HepG2 (cell line): Measurements from ENCODE around the gene KANSL3. TPM values are rescaled to one million over a fixed set of nuclear protein-coding genes. Genes with fewer than 3 reads are reported as not detected.

Experiments used
- BCLAF1 ChIP-seq: fragments of 450-650 bp; IDR thresholded peaks from 2 replicates; pipeline ENCODE4 v1.6.1; 2017; ENCODE audit warnings: mild to moderate bottlenecking
- CENPX ChIP-seq: sonication (generic); formaldehyde crosslinking; IDR thresholded peaks from 2 replicates; pipeline ENCODE4 v1.9.0; 2021; ENCODE audit warnings: mild to moderate bottlenecking, missing genetic modification reagents, moderate library complexity
- JUNB ChIP-seq: sonication (generic); formaldehyde crosslinking; IDR thresholded peaks from 2 replicates; pipeline ENCODE4 v1.8.0; 2022; ENCODE audit warnings: missing genetic modification reagents, mild to moderate bottlenecking, borderline replicate concordance
- KLF16 ChIP-seq, 2 experiments: sonication (generic) in 1 of 2; formaldehyde crosslinking in 1 of 2; IDR thresholded peaks; 2 replicates each; pipeline versions ENCODE4 v1.6.1 to v1.8.0; 2016 to 2023; ENCODE audit warnings: missing genetic modification reagents in 2 of 2, missing compliant biosample characterization in 1 of 2
- NR2F2 ChIP-seq: IDR thresholded peaks from 2 replicates; pipeline ENCODE4 v1.6.1; 2012; ENCODE audit warnings: low read depth, inconsistent platforms, borderline replicate concordance
- REL ChIP-seq: sonication (generic); formaldehyde crosslinking; conservative IDR thresholded peaks from 2 replicates; pipeline ENCODE4 v1.8.0; 2022; ENCODE audit warnings: mild to moderate bottlenecking, missing genetic modification reagents, moderate library complexity
- ZFYVE20 ChIP-seq: sonication (generic); formaldehyde crosslinking; IDR thresholded peaks from 2 replicates; pipeline ENCODE4 v1.8.0; 2023; ENCODE audit warnings: low read depth, mild to moderate bottlenecking, moderate library complexity, missing genetic modification reagents, borderline replicate concordance
- ZKSCAN5 ChIP-seq: sonication (generic); formaldehyde crosslinking; IDR thresholded peaks from 2 replicates; pipeline ENCODE4 v1.5.1; 2020; ENCODE audit warnings: mild to moderate bottlenecking, missing genetic modification reagents
- ZNF160 ChIP-seq: sonication (generic); formaldehyde crosslinking; IDR thresholded peaks from 2 replicates; pipeline ENCODE4 v1.8.0; 2022; ENCODE audit warnings: mild to moderate bottlenecking, inconsistent platforms, missing genetic modification reagents
- ZNF317 ChIP-seq: sonication (generic); formaldehyde crosslinking; IDR thresholded peaks from 2 replicates; pipeline ENCODE4 v1.5.0; 2020; ENCODE audit warnings: mild to moderate bottlenecking, missing genetic modification reagents
- ZNF333 ChIP-seq: sonication (generic); formaldehyde crosslinking; IDR thresholded peaks from 2 replicates; pipeline ENCODE4 v1.4.0; 2020; ENCODE audit warnings: mild to moderate bottlenecking, missing genetic modification reagents, borderline replicate concordance
- ZNF343 ChIP-seq: sonication (generic); formaldehyde crosslinking; IDR thresholded peaks from 2 replicates; pipeline ENCODE4 v1.4.0; 2020; ENCODE audit warnings: mild to moderate bottlenecking, missing genetic modification reagents
- ZNF383 ChIP-seq: sonication (generic); formaldehyde crosslinking; IDR thresholded peaks from 2 replicates; pipeline ENCODE4 v1.4.0; 2020; ENCODE audit warnings: missing genetic modification reagents, mild to moderate bottlenecking, borderline replicate concordance
- ZNF484 ChIP-seq: sonication (generic); formaldehyde crosslinking; IDR thresholded peaks from 2 replicates; pipeline ENCODE4 v1.5.1; 2020; ENCODE audit warnings: mild to moderate bottlenecking, low read depth, missing genetic modification reagents, borderline replicate concordance
- ZNF564 ChIP-seq: sonication (generic); formaldehyde crosslinking; IDR thresholded peaks from 2 replicates; pipeline ENCODE4 v1.8.1; 2023; ENCODE audit warnings: mild to moderate bottlenecking, missing genetic modification reagents
- polyA plus RNA-seq, 8 experiments: library from polyadenylated mRNA; depleted of rRNA in 3 of 8; stranded (reverse) in 7 of 8; unstranded in 1 of 8; fragments of >200 nt; fragmentation: Illumina TruSeq in 4 of 8; extraction: Trizol in 4 of 8; gene quantifications; 2 replicates each; pipeline versions ENCODE4 v1.2.1 to v1.2.3, GENCODE V29; 2011 to 2016; ENCODE audit warnings: low read depth in 4 of 8, missing spikeins in 1 of 8, mixed read lengths in 1 of 8; ENCODE audit not compliant: insufficient read depth in 1 of 8
- total RNA-seq, 5 experiments: library from RNA; depleted of rRNA; stranded (reverse); fragments of >200 nt; fragmentation: Illumina TruSeq; extraction: Trizol; gene quantifications; 2 replicates each; pipeline ENCODE4 v1.2.3, GENCODE V29; 2016; ENCODE audit warnings: low read depth in 1 of 5
- TF ChIP-seq, protein P1 (sequence below): sonication (generic); formaldehyde crosslinking; IDR thresholded peaks from 2 replicates; pipeline ENCODE4 v1.4.0; 2020; ENCODE audit warnings: missing genetic modification reagents
- TF ChIP-seq, protein P2 (sequence below): sonication (generic); formaldehyde crosslinking; IDR thresholded peaks from 2 replicates; pipeline ENCODE4 v1.4.0; 2020; ENCODE audit warnings: missing genetic modification reagents
- TF ChIP-seq, protein P3 (sequence below): sonication (generic); formaldehyde crosslinking; IDR thresholded peaks from 2 replicates; pipeline ENCODE4 v1.4.0; 2020; ENCODE audit warnings: mild to moderate bottlenecking, low read depth, missing genetic modification reagents
- TF ChIP-seq, protein P4 (sequence below): sonication (generic); formaldehyde crosslinking; IDR thresholded peaks from 2 replicates; pipeline ENCODE4 v1.4.0; 2020; ENCODE audit warnings: missing genetic modification reagents, mild to moderate bottlenecking, borderline replicate concordance

KANSL3 gene
- total and polyA plus RNA-seq, 2 of the 13 experiments (the other 11 are each of a cell fraction or from before 2014, with no cell fraction given): 20.8 to 37.3 TPM

DNA sequence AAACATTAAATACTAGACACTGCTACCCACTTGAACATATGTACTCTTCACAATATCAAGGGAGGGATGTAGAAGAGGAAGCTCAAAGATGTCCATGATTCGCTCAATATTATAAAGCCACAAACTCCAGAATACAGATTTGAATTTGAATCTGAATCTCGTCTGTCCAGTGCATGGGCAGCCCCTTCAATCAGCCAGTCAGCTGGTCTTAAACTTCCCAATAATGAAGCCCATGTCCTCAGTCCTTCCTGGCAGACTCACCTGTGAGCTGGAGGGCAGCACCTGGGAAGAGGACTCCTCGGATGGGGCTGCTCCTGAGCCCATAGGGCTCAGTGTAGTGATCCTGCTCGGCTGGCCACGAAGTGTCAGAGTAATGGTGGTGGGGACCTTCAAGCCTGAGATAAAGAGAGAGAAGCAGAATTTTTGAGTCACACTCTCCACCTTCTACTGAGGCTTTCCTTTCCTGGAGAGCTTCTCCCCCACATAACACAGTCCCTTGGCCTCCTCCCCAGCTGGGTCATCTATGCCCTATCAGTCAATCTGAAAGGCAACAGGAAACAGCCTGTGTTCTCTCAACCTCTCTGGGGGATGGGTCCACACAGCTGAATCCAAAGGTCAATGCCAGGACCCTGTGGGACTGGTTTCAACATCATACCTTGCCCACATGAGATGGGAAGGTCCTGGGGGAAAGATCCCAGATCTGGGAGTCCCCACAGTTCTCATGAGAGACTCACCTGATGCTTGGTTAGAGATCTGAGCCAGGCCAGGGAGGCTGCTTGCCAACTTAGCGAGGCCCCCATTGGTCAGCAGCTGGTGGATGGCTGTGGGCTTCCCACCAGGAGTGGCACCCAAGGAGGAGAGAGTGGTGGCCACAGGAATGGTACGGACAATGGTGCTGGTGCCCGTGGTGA is 36.5 kb downstream of the KANSL3 start (continued):
- TF ChIP-seq, protein P1, sequence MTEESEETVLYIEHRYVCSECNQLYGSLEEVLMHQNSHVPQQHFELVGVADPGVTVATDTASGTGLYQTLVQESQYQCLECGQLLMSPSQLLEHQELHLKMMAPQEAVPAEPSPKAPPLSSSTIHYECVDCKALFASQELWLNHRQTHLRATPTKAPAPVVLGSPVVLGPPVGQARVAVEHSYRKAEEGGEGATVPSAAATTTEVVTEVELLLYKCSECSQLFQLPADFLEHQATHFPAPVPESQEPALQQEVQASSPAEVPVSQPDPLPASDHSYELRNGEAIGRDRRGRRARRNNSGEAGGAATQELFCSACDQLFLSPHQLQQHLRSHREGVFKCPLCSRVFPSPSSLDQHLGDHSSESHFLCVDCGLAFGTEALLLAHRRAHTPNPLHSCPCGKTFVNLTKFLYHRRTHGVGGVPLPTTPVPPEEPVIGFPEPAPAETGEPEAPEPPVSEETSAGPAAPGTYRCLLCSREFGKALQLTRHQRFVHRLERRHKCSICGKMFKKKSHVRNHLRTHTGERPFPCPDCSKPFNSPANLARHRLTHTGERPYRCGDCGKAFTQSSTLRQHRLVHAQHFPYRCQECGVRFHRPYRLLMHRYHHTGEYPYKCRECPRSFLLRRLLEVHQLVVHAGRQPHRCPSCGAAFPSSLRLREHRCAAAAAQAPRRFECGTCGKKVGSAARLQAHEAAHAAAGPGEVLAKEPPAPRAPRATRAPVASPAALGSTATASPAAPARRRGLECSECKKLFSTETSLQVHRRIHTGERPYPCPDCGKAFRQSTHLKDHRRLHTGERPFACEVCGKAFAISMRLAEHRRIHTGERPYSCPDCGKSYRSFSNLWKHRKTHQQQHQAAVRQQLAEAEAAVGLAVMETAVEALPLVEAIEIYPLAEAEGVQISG: peak; percentile 79
- TF ChIP-seq ZNF317 (no peak), ZNF343 (CRISPR knock-in tag) (no peak), KLF16 (CRISPR knock-in tag; IDR thresholded peaks at IDR 0.05) (peak in 1 of 2 experiments; percentile 45; a peak in 1 of 4 replicates), REL (CRISPR knock-in tag) (0 out of 2 replicates have a peak, but pooled peaks have one; percentile 49), JUNB (no peak), BCLAF1 (no peak), ZNF333 (CRISPR knock-in tag) (no peak), CENPX (CRISPR knock-in tag) (no peak), ZNF484 (CRISPR knock-in tag) (no peak), ZFYVE20 (CRISPR knock-in tag) (no peak), NR2F2 (peak; percentile 87), ZNF160 (no peak), ZNF564 (CRISPR knock-in tag) (no peak), ZKSCAN5 (CRISPR knock-in tag) (no peak), ZNF383 (no peak)
- TF ChIP-seq, protein P2, sequence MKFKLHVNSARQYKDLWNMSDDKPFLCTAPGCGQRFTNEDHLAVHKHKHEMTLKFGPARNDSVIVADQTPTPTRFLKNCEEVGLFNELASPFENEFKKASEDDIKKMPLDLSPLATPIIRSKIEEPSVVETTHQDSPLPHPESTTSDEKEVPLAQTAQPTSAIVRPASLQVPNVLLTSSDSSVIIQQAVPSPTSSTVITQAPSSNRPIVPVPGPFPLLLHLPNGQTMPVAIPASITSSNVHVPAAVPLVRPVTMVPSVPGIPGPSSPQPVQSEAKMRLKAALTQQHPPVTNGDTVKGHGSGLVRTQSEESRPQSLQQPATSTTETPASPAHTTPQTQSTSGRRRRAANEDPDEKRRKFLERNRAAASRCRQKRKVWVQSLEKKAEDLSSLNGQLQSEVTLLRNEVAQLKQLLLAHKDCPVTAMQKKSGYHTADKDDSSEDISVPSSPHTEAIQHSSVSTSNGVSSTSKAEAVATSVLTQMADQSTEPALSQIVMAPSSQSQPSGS: peak; percentile 72; the same call in 1 of the 2 replicates
- TF ChIP-seq, protein P3, sequence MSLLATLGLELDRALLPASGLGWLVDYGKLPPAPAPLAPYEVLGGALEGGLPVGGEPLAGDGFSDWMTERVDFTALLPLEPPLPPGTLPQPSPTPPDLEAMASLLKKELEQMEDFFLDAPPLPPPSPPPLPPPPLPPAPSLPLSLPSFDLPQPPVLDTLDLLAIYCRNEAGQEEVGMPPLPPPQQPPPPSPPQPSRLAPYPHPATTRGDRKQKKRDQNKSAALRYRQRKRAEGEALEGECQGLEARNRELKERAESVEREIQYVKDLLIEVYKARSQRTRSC (CRISPR knock-in tag): no peak
- TF ChIP-seq, protein P4, sequence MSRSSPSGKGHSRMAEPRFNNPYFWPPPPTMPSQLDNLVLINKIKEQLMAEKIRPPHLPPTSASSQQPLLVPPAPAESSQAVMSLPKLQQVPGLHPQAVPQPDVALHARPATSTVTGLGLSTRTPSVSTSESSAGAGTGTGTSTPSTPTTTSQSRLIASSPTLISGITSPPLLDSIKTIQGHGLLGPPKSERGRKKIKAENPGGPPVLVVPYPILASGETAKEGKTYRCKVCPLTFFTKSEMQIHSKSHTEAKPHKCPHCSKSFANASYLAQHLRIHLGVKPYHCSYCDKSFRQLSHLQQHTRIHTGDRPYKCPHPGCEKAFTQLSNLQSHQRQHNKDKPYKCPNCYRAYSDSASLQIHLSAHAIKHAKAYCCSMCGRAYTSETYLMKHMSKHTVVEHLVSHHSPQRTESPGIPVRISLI (CRISPR knock-in tag): no peak
